K562 (cell line): ENCODE measurements around the gene PRDM12.

Experiments
- ATF2 ChIP-seq: sonication (generic); formaldehyde crosslinking; IDR thresholded peaks from 2 replicates; pipeline ENCODE4 v1.8.1; 2022; ENCODE audit warnings: missing genetic modification reagents
- GABPB1 ChIP-seq: sonication (generic); formaldehyde crosslinking; IDR thresholded peaks from 2 replicates; pipeline ENCODE4 v1.8.0; 2022; ENCODE audit warnings: mild to moderate bottlenecking, missing genetic modification reagents
- PATZ1 ChIP-seq: fragments of 250-450 bp; sonication (Bioruptor Pico); IDR thresholded peaks from 2 replicates; pipeline ENCODE4 v1.5.0; 2020; ENCODE audit warnings: mild to moderate bottlenecking, borderline replicate concordance
- ZNF311 ChIP-seq: fragments of 250-450 bp; sonication (Bioruptor Pico); IDR thresholded peaks from 2 replicates; pipeline ENCODE4 v1.4.0; 2020; ENCODE audit warnings: mild to moderate bottlenecking, moderate library complexity
- ZNF318 ChIP-seq, 2 experiments: fragments of 450-650 bp; IDR thresholded peaks; 2 replicates each; pipeline ENCODE4 v1.6.1; 2016; ENCODE audit warnings: mild to moderate bottlenecking in 2 of 2, borderline replicate concordance in 1 of 2, low read depth in 1 of 2, moderate library complexity in 1 of 2
- ZNF512 ChIP-seq: IDR thresholded peaks from 2 replicates; pipeline ENCODE4 v1.6.1; 2016; ENCODE audit warnings: missing genetic modification characterization, missing compliant biosample characterization

- TF ChIP-seq ATF2 (CRISPR knock-in tag) = no peak
- no peak for TF ChIP-seq ZNF311 (CRISPR knock-in tag)
- TF ChIP-seq ZNF318 (IDR thresholded peaks at IDR 0.05; ENCODE audit: borderline replicate concordance in 1 of 2, low read depth in 1 of 2) = no peak
- TF ChIP-seq ZNF512 (tag) = no peak
- TF ChIP-seq GABPB1 (CRISPR knock-in tag) = no peak
- no peak for TF ChIP-seq PATZ1 (CRISPR knock-in tag)
Observed at GRCh38 chr9:130665029-130665430, 636 bp downstream of the PRDM12 start.
